T-cell (primary cell): ENCODE data around the gene PIK3R4. TPM values are rescaled to one million over a fixed set of nuclear protein-coding genes. Genes with fewer than 3 reads are reported as not detected.

Source experiments
- ATAC-seq, 4 experiments: fragments of 200-7000 bp in 3 of 4; fragments of 150-1000 bp in 1 of 4; cut with Tn5 transposase; replicated peaks in 1 of 4; 1 replicate in 3 of 4; 2 replicates in 1 of 4; pipeline ENCODE4 v1.10.0; 2021; ENCODE audit warnings: moderate library complexity in 3 of 4, mild to moderate bottlenecking in 2 of 4, moderate number of reproducible peaks in 1 of 4
- CTCF ChIA-PET, 2 donors: fragments of 300-600 bp; sonication (Branson Sonifier 250); formaldehyde crosslinking; loops; one replicate each; lab custom pipeline; 2022; ENCODE audit warnings: antibody characterized with exemption in 2 of 2; lab: Charles Lee
- POLR2A ChIA-PET, 2 donors: fragments of 300-600 bp; sonication (Branson Sonifier 250); formaldehyde crosslinking; loops; one replicate each; lab custom pipeline; 2022; ENCODE audit warnings: antibody characterized with exemption in 2 of 2; lab: Charles Lee
- DNase-seq, 35 experiments: peaks; one replicate each; pipeline versions ENCODE4 v3.0.0 to v3.0.0-alpha.2; 2013 to 2023
- H3K27ac ChIP-seq: one replicate; pipeline ENCODE4 v1.5.1; 2013; ENCODE audit warnings: low read length
- H3K27me3 ChIP-seq, 2 experiments: replicated peaks in 1 of 2; 1 replicate in 1 of 2; 2 replicates in 1 of 2; pipeline versions ENCODE4 v1.6.1 to v1.7.0; 2013; ENCODE audit warnings: low read length in 1 of 2, mixed read lengths in 1 of 2; ENCODE audit not compliant: control insufficient read depth in 2 of 2, insufficient read depth in 2 of 2; ENCODE audit errors: extremely low read depth in 1 of 2
- H3K36me3 ChIP-seq, 2 donors: 1 replicate in 1 of 2; 2 replicates in 1 of 2; pipeline versions ENCODE4 v1.6.1 to v1.7.0; 2013; ENCODE audit warnings: low read length in 1 of 2; ENCODE audit not compliant: control insufficient read depth in 2 of 2, insufficient read depth in 1 of 2; ENCODE audit errors: extremely low read depth in 1 of 2
- H3K4me1 ChIP-seq, 2 experiments: 1 replicate in 1 of 2; 2 replicates in 1 of 2; pipeline versions ENCODE4 v1.6.1 to v1.7.0; 2013; ENCODE audit warnings: low read length in 2 of 2, mixed read lengths in 1 of 2; ENCODE audit not compliant: insufficient read depth in 2 of 2, control insufficient read depth in 1 of 2; ENCODE audit errors: extremely low read depth in 1 of 2
- H3K4me3 ChIP-seq, 2 donors: 1 replicate in 1 of 2; 2 replicates in 1 of 2; pipeline versions ENCODE4 v1.5.1 to v1.7.0; 2013; ENCODE audit warnings: mild to moderate bottlenecking in 2 of 2, low read length in 1 of 2, moderate library complexity in 1 of 2; ENCODE audit not compliant: control insufficient read depth in 1 of 2; ENCODE audit errors: extremely low read depth in 1 of 2
- H3K9me3 ChIP-seq: 2 replicates; pipeline ENCODE4 v1.7.0; 2013
- H3K27ac Mint-ChIP-seq, 2 donors: one replicate each; pipeline ENCODE4 v1.8.0; 2020 to 2021; ENCODE audit warnings: mild to moderate bottlenecking in 2 of 2, mixed read lengths in 2 of 2
- H3K27me3 Mint-ChIP-seq, 2 donors: one replicate each; pipeline ENCODE4 v1.8.0; 2021 to 2022; ENCODE audit warnings: mixed read lengths in 2 of 2
- H3K36me3 Mint-ChIP-seq: one replicate; pipeline ENCODE4 v1.8.0; 2021; ENCODE audit warnings: mixed read lengths
- H3K4me1 Mint-ChIP-seq, 3 donors: one replicate each; pipeline ENCODE4 v1.8.0; 2020 to 2022; ENCODE audit warnings: mixed read lengths in 3 of 3, mild to moderate bottlenecking in 1 of 3
- H3K4me3 Mint-ChIP-seq, 3 donors: one replicate each; pipeline ENCODE4 v1.8.0; 2020 to 2022; ENCODE audit warnings: mild to moderate bottlenecking in 3 of 3, mixed read lengths in 3 of 3, moderate library complexity in 3 of 3
- H3K9me3 Mint-ChIP-seq, 3 donors: one replicate each; pipeline ENCODE4 v1.8.0; 2020 to 2022; ENCODE audit warnings: mixed read lengths in 3 of 3
- WGBS: methylation state at CpG from one replicate; pipeline ENCODE4 v1.1.5; 2013; ENCODE audit warnings: missing lambda C conversion rate; ENCODE audit not compliant: insufficient coverage; 5-methylcytosine and 5-hydroxymethylcytosine counted together
- total RNA-seq, 35 experiments: library from RNA in 6 of 35; stranded (reverse) in 6 of 35; fragments of 120-200 nt in 1 of 35; gene quantifications; one replicate each; pipeline versions ENCODE4 v1.2.1 to v1.2.4 and lab custom pipeline; 2013 to 2026

Gene PIK3R4
- total RNA-seq, 5 donors from 2014 or later (not counting 1 experiment from before 2014, with no cell fraction given): 14.4 to 30.7 (median 26.0) TPM

GRCh38 chr3:130783629-130784028 lies 37.0 kb upstream of the PIK3R4 start:
- H3K4me1 Mint-ChIP-seq: no peaks in the 10 kb centered on the region
- ChIA-PET POLR2A (no interaction called here), CTCF (interaction anchor here in 1 of 2 donors (0.7 kb wide), 2 partner anchors 65 to 108 kb away, joined by 3 to 6 read pairs; no protein-coding TSS in a partner anchor)
- no peak overlapping the region for H3K27ac Mint-ChIP-seq
- WGBS: no CpG with 5 or more reads among the region's 3 CpGs
- Histone ChIP-seq H3K36me3 (no peaks in the 10 kb centered on the region), H3K9me3 (no peaks in the 10 kb centered on the region), H3K4me1 (no peaks in the 10 kb centered on the region), H3K27me3 (no peaks in the 10 kb centered on the region), H3K4me3 (no peak overlapping the region), H3K27ac (no peak overlapping the region)
- H3K36me3 Mint-ChIP-seq: no peaks in the 10 kb centered on the region
- H3K27me3 Mint-ChIP-seq: no peaks in the 10 kb centered on the region
- H3K9me3 Mint-ChIP-seq: no peaks in the 10 kb centered on the region
- H3K4me3 Mint-ChIP-seq: no peak overlapping the region
- ATAC-seq (no peak), DNase-seq (no peak)

GRCh38 chr3:130779486-130779885 lies 32.9 kb upstream of the PIK3R4 start:
- DNase-seq (no peak), ATAC-seq (no peak)
- no peaks in the 10 kb centered on the region for H3K36me3 Mint-ChIP-seq
- no peaks in the 10 kb centered on the region for H3K4me1 Mint-ChIP-seq
- no peaks in the 10 kb centered on the region for H3K9me3 Mint-ChIP-seq
- no peak overlapping the region for H3K27ac ChIP-seq
- H3K9me3 ChIP-seq: no peaks in the 10 kb centered on the region
- WGBS: no CpG with 5 or more reads among the region's 5 CpGs
- no peak overlapping the region for H3K27ac Mint-ChIP-seq
- no peaks in the 10 kb centered on the region for H3K4me1 ChIP-seq
- no peaks in the 10 kb centered on the region for H3K27me3 ChIP-seq
- no peak overlapping the region for H3K4me3 Mint-ChIP-seq
- POLR2A ChIA-PET: no interaction called here
- no peaks in the 10 kb centered on the region for H3K36me3 ChIP-seq
- H3K4me3 ChIP-seq: no peak overlapping the region
- peaks cover 6 to 7% of the 10 kb centered on the region in 2 donors for H3K27me3 Mint-ChIP-seq
- CTCF ChIA-PET: interaction anchor here in 1 of 2 donors (0.6 kb wide), 1 partner anchor 12 kb away, joined by 3 read pairs; no protein-coding TSS in a partner anchor

GRCh38 chr3:130779031-130779430 lies 32.4 kb upstream of the PIK3R4 start:
- POLR2A ChIA-PET: interaction anchor here in 1 of 2 donors (0.7 kb wide), 1 partner anchor 20 kb away, joined by 3 read pairs; no protein-coding TSS in a partner anchor
- CTCF ChIA-PET: no interaction called here
- H3K4me1 ChIP-seq: no peaks in the 10 kb centered on the region
- H3K4me3 ChIP-seq: no peak overlapping the region
- Mint-ChIP-seq H3K36me3 (no peaks in the 10 kb centered on the region), H3K4me3 (no peak overlapping the region), H3K9me3 (no peaks in the 10 kb centered on the region), H3K27ac (no peak overlapping the region), H3K27me3 (peaks cover 7% of the 10 kb centered on the region in 2 donors), H3K4me1 (no peaks in the 10 kb centered on the region)
- H3K27ac ChIP-seq: no peak overlapping the region
- H3K27me3 ChIP-seq: no peaks in the 10 kb centered on the region
- WGBS: 67% methylated on average over 1 of the region's 1 CpG
- no peaks in the 10 kb centered on the region for H3K36me3 ChIP-seq
- DNase-seq: no peak
- ATAC-seq: no peak
- no peaks in the 10 kb centered on the region for H3K9me3 ChIP-seq

GRCh38 chr3:130773366-130773765 lies 26.7 kb upstream of the PIK3R4 start:
- Mint-ChIP-seq H3K27me3 (peaks cover 10 to 27% of the 10 kb centered on the region in 2 donors), H3K9me3 (no peaks in the 10 kb centered on the region), H3K4me1 (no peaks in the 10 kb centered on the region), H3K36me3 (no peaks in the 10 kb centered on the region), H3K27ac (no peak overlapping the region), H3K4me3 (no peak overlapping the region)
- no peak overlapping the region for H3K27ac ChIP-seq
- H3K4me3 ChIP-seq: no peak overlapping the region
- WGBS: 89% methylated on average over 1 of the region's 3 CpGs
- H3K4me1 ChIP-seq: no peaks in the 10 kb centered on the region
- H3K36me3 ChIP-seq: no peaks in the 10 kb centered on the region
- DNase-seq (no peak), ATAC-seq (no peak)
- H3K27me3 ChIP-seq: no peaks in the 10 kb centered on the region
- CTCF ChIA-PET: no interaction called here
- no peaks in the 10 kb centered on the region for H3K9me3 ChIP-seq
- POLR2A ChIA-PET: no interaction called here

GRCh38 chr3:130772129-130772528 lies 25.5 kb upstream of the PIK3R4 start:
- Histone ChIP-seq H3K9me3 (no peaks in the 10 kb centered on the region), H3K4me1 (no peaks in the 10 kb centered on the region), H3K4me3 (no peak overlapping the region), H3K27ac (no peak overlapping the region), H3K27me3 (no peaks in the 10 kb centered on the region), H3K36me3 (no peaks in the 10 kb centered on the region)
- no peaks in the 10 kb centered on the region for H3K36me3 Mint-ChIP-seq
- no peaks in the 10 kb centered on the region for H3K9me3 Mint-ChIP-seq
- peaks cover 10 to 29% of the 10 kb centered on the region in 2 donors for H3K27me3 Mint-ChIP-seq
- ATAC-seq (no peak), DNase-seq (no peak)
- H3K27ac Mint-ChIP-seq: no peak overlapping the region
- POLR2A ChIA-PET: interaction anchor here in 1 of 2 donors (0.6 kb wide), 1 partner anchor 145 kb away, joined by 4 read pairs; no protein-coding TSS in a partner anchor
- CTCF ChIA-PET: no interaction called here
- H3K4me1 Mint-ChIP-seq: no peaks in the 10 kb centered on the region
- H3K4me3 Mint-ChIP-seq: no peak overlapping the region

GRCh38 chr3:130770644-130771043 lies 24.0 kb upstream of the PIK3R4 start:
- CTCF ChIA-PET: no interaction called here
- Mint-ChIP-seq H3K4me3 (no peak overlapping the region), H3K36me3 (no peaks in the 10 kb centered on the region), H3K9me3 (no peaks in the 10 kb centered on the region), H3K27ac (no peak overlapping the region), H3K4me1 (no peaks in the 10 kb centered on the region), H3K27me3 (peaks cover 4 to 34% of the 10 kb centered on the region in 2 donors)
- Histone ChIP-seq H3K36me3 (no peaks in the 10 kb centered on the region), H3K27me3 (peaks cover 0 to 3% of the 10 kb centered on the region in 2 experiments), H3K27ac (no peak overlapping the region), H3K9me3 (no peaks in the 10 kb centered on the region), H3K4me3 (no peak overlapping the region), H3K4me1 (no peaks in the 10 kb centered on the region)
- ATAC-seq (no peak), DNase-seq (no peak)
- POLR2A ChIA-PET: no interaction called here
- no CpG with 5 or more reads among the region's 2 CpGs for WGBS
